DOHH2 (cell line): ENCODE results near the gene APLP1.

ENCODE experiments used
- H3F3A ChIP-seq: fragments of 200-600 bp; sonication (generic), shearing (Covaris generic); 2 replicates; pipeline ENCODE4 v1.6.0; 2016; ENCODE audit warnings: antibody characterized with exemption, mild to moderate bottlenecking; ENCODE audit not compliant: control insufficient read depth, insufficient read depth
- H3K27ac ChIP-seq: fragments of 200-600 bp; sonication (generic); 2 replicates; pipeline ENCODE4 v1.5.1; 2014; ENCODE audit warnings: low read depth, mild to moderate bottlenecking, low read length, moderate library complexity
- H3K27me3 ChIP-seq: fragments of 200-600 bp; sonication (generic); 2 replicates; pipeline ENCODE4 v1.6.1; 2014; ENCODE audit warnings: mild to moderate bottlenecking, low read length, mixed read lengths; ENCODE audit not compliant: control insufficient read depth
- H3K36me3 ChIP-seq: fragments of 200-600 bp; sonication (generic); 2 replicates; pipeline ENCODE4 v1.6.1; 2014; ENCODE audit warnings: mild to moderate bottlenecking, low read length, moderate library complexity, mixed read lengths; ENCODE audit not compliant: control insufficient read depth
- H3K4me1 ChIP-seq: fragments of 200-600 bp; sonication (generic); 2 replicates; pipeline ENCODE4 v1.6.1; 2014; ENCODE audit warnings: mild to moderate bottlenecking, low read length, mixed read lengths; ENCODE audit not compliant: control insufficient read depth
- H3K4me2 ChIP-seq: fragments of 200-600 bp; sonication (generic); 2 replicates; pipeline ENCODE4 v1.6.0; 2014; ENCODE audit warnings: mild to moderate bottlenecking, low read length, moderate library complexity
- H3K4me3 ChIP-seq: fragments of 200-600 bp; sonication (generic); 2 replicates; pipeline ENCODE4 v1.5.1; 2014; ENCODE audit warnings: mild to moderate bottlenecking, low read length, mixed read lengths
- H3K79me2 ChIP-seq: fragments of 200-600 bp; sonication (generic); 2 replicates; pipeline ENCODE4 v1.6.1; 2014; ENCODE audit warnings: mild to moderate bottlenecking, low read length, mixed read lengths; ENCODE audit not compliant: control insufficient read depth
- H3K9me2 ChIP-seq: fragments of 200-600 bp; sonication (generic); replicated peaks from 2 replicates; pipeline ENCODE4 v1.6.1; 2014; ENCODE audit warnings: mild to moderate bottlenecking, low read length, mixed read lengths; ENCODE audit not compliant: control insufficient read depth
- H3K9me3 ChIP-seq: fragments of 200-600 bp; sonication (generic); 2 replicates; pipeline ENCODE4 v1.6.1; 2014; ENCODE audit warnings: antibody characterized with exemption, low read length, mixed read lengths; ENCODE audit not compliant: control insufficient read depth, insufficient read depth
- H4K20me1 ChIP-seq: fragments of 200-600 bp; sonication (generic); 2 replicates; pipeline ENCODE4 v1.6.0; 2014; ENCODE audit warnings: low read depth, mild to moderate bottlenecking, antibody characterized with exemption, low read length, moderate library complexity; ENCODE audit not compliant: control insufficient read depth, insufficient read depth
- CTCF ChIP-seq: fragments of 200-600 bp; sonication (generic); IDR thresholded peaks from one replicate; pipeline ENCODE4 v1.5.1; 2014; ENCODE audit warnings: antibody characterized with exemption, mild to moderate bottlenecking, low read depth, low read length; ENCODE audit not compliant: poor library complexity, severe bottlenecking
- EZH2phosphoT487 ChIP-seq: fragments of 200-600 bp; sonication (generic); IDR thresholded peaks from 2 replicates; pipeline ENCODE4 v1.6.1; 2017; ENCODE audit warnings: borderline replicate concordance, mild to moderate bottlenecking, antibody characterized with exemption, low read length, moderate library complexity, mixed read lengths

Gene APLP1

DNA sequence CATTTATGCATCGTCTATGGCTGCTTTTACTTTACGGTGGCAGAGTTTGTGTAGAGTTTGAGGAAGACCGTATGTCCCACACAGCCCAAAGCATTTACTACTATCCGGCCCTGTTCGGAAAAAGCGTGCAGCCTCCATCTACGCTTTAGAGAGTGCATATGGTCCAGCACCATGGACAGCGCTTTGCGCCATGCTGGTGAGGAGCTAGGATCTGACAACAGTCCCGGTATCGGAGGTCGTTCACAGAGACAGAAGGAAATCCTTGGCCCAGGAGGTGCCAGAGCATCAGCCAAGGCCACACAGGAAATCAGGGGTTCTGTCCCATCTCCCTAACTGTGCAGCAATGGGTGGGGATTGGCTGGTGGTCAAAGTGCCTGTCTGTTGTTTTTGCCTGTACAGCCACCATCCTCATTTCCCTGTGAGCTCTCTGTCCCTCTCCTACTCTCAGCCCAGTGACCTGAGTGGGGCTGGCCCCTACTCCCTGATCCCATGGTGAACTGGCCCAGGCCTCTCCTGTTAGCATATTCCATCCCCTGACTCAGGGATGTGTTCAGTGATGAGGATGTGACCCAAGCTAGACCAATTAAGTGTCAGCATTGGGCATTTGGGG lies 39.6 kb upstream of the APLP1 start:
- Histone ChIP-seq H3K4me2 (no peak overlapping the region), H3F3A (no peaks in the 10 kb centered on the region; the same call in 1 of the 2 replicates), H3K79me2 (no peaks in the 10 kb centered on the region), H3K9me2 (no peaks in the 10 kb centered on the region), H3K36me3 (no peaks in the 10 kb centered on the region), H3K4me3 (no peak overlapping the region), H3K4me1 (no peaks in the 10 kb centered on the region), H3K27me3 (no peaks in the 10 kb centered on the region), H4K20me1 (no peaks in the 10 kb centered on the region), H3K9me3 (no peaks in the 10 kb centered on the region), H3K27ac (no peak overlapping the region)
- TF ChIP-seq CTCF (no peak), EZH2phosphoT487 (no peak)

GRCh38 chr19:35830986-35831385 lies 37.4 kb upstream of the APLP1 start:
- Histone ChIP-seq H3K4me2 (no peak overlapping the region), H3F3A (no peaks in the 10 kb centered on the region), H3K36me3 (no peaks in the 10 kb centered on the region), H3K9me2 (no peaks in the 10 kb centered on the region), H3K9me3 (no peaks in the 10 kb centered on the region), H3K27me3 (no peaks in the 10 kb centered on the region), H3K4me3 (no peak overlapping the region), H3K4me1 (no peaks in the 10 kb centered on the region), H3K79me2 (no peaks in the 10 kb centered on the region), H3K27ac (no peak overlapping the region), H4K20me1 (no peaks in the 10 kb centered on the region)
- no peak for TF ChIP-seq EZH2phosphoT487
- no peak for TF ChIP-seq CTCF

DNA sequence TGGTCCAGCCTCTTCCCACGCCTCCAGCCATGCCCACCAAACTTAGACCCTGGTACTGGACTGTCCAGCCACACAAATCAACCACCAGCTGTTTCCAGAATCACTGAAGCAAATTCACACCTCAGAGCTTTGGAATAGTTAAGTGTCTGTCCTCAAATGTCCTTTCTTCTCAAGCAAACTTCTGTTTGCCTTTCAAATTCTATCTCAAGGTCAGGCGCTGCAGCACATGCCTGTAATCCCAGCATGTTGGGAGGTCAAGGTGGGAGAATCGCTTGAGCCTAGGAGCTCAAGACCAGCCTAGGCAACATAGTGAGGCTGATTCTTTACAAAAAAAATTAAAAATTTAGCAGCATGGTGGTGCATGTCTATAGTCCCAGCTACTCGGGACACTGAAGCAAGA lies 36.3 kb upstream of the APLP1 start:
- H4K20me1 ChIP-seq = no peaks in the 10 kb centered on the region
- H3K4me1 ChIP-seq = no peaks in the 10 kb centered on the region
- no peaks in the 10 kb centered on the region for H3K9me3 ChIP-seq
- H3K9me2 ChIP-seq = no peaks in the 10 kb centered on the region
- no peaks in the 10 kb centered on the region for H3K79me2 ChIP-seq
- TF ChIP-seq CTCF = no peak
- no peak for TF ChIP-seq EZH2phosphoT487
- no peaks in the 10 kb centered on the region for H3K36me3 ChIP-seq
- no peaks in the 10 kb centered on the region for H3K27me3 ChIP-seq
- H3K4me3 ChIP-seq = no peak overlapping the region
- H3K4me2 ChIP-seq = no peak overlapping the region
- H3F3A ChIP-seq = no peaks in the 10 kb centered on the region
- H3K27ac ChIP-seq = no peak overlapping the region
